Testis (tissue), 3 donors: ENCODE measurements around the gene RHOF. TPM values are rescaled to one million over a fixed set of nuclear protein-coding genes. Genes with fewer than 3 reads are reported as not detected.

Experiments
- DNase-seq: peaks from one replicate; pipeline ENCODE4 v3.0.0-alpha.2; 2019
- H3K27ac ChIP-seq, 2 donors: fragments of 200-600 bp; sonication (generic); one replicate each; pipeline ENCODE4 v1.5.1; 2019
- H3K27me3 ChIP-seq: fragments of 200-600 bp; sonication (generic); one replicate; pipeline ENCODE4 v1.5.1; 2019
- H3K36me3 ChIP-seq: fragments of 200-600 bp; sonication (generic); one replicate; pipeline ENCODE4 v1.5.1; 2017; ENCODE audit warnings: low read depth; ENCODE audit errors: missing control alignments
- H3K4me1 ChIP-seq: fragments of 200-600 bp; sonication (generic); one replicate; pipeline ENCODE4 v1.5.1; 2019
- H3K4me3 ChIP-seq, 2 donors: fragments of 200-600 bp; sonication (generic); one replicate each; pipeline ENCODE4 v1.5.1; 2017 to 2019
- H3K9me3 ChIP-seq: fragments of 200-600 bp; sonication (generic); one replicate; pipeline ENCODE4 v1.5.1; 2017
- CTCF ChIP-seq, 3 experiments: fragments of 450-650 bp in 2 of 3; fragments of 200-600 bp in 1 of 3; sonication (generic) in 1 of 3; IDR thresholded peaks; one replicate each; pipeline ENCODE4 v1.5.1; 2016 to 2019; ENCODE audit warnings: antibody characterized with exemption in 3 of 3, mild to moderate bottlenecking in 2 of 3, moderate library complexity in 1 of 3
- POLR2A ChIP-seq: fragments of 450-650 bp; IDR thresholded peaks from one replicate; pipeline ENCODE4 v1.6.1; 2017; ENCODE audit warnings: antibody characterized with exemption, mild to moderate bottlenecking, moderate library complexity
- WGBS, 2 donors: methylation state at CpG; one replicate each; pipeline ENCODE4 v1.1.5; 2018; 5-methylcytosine and 5-hydroxymethylcytosine counted together
- intact Hi-C: fragments of 100-400 bp; cut with DNase I; formaldehyde crosslinking; loops from one replicate; pipeline ENCODE4 v1.15.1; 2023; ENCODE audit warnings: low total_unique reads
- polyA plus RNA-seq: library from polyadenylated mRNA; stranded (reverse); fragments of 350-450 nt; fragmentation: Illumina TruSeq; extraction: RNeasy Lipid Tissue Mini Kit (QIAGEN cat#74804); gene quantifications from one replicate; pipeline ENCODE4 v1.2.3, GENCODE V29; 2014; ENCODE audit warnings: low read depth, low replicate concordance; ENCODE audit not compliant: insufficient read depth
- total RNA-seq, 2 donors: library from RNA; depleted of rRNA; stranded (reverse); fragments of >200 nt; gene quantifications; one replicate each; pipeline ENCODE4 v1.2.3, GENCODE V29; 2016

The RHOF gene
- total and polyA plus RNA-seq, 3 donors from 2014 or later, result 16.9 to 20.5 (median 18.0) TPM

GRCh38 chr12:121837680-121838079, 44.2 kb upstream of the RHOF start:
- Histone ChIP-seq H3K4me3 (no peak overlapping the region), H3K4me1 (peaks cover 6% of the 10 kb centered on the region), H3K36me3 (no peaks in the 10 kb centered on the region), H3K27me3 (no peaks in the 10 kb centered on the region), H3K27ac (no peak overlapping the region), H3K9me3 (no peaks in the 10 kb centered on the region)
- no peak for DNase-seq
- 84 to 86% methylated on average over 4 of the region's 4 CpGs for WGBS, 2 donors
- intact Hi-C loops, result no loop called here
- TF ChIP-seq CTCF (IDR thresholded peaks at IDR 0.05), result no peak
- no peak for TF ChIP-seq POLR2A

GRCh38 chr12:121831571-121832245, 38.2 kb upstream of the RHOF start:
- intact Hi-C loops, result no loop called here
- H3K4me1 ChIP-seq, result no peaks in the 10 kb centered on the region
- no peaks in the 10 kb centered on the region for H3K36me3 ChIP-seq
- H3K27ac ChIP-seq, result no peak overlapping the region
- no peak for DNase-seq
- no peaks in the 10 kb centered on the region for H3K27me3 ChIP-seq
- H3K4me3 ChIP-seq, result no peak overlapping the region
- no peaks in the 10 kb centered on the region for H3K9me3 ChIP-seq
- WGBS, 2 donors, result 86 to 91% methylated on average over 19 of the region's 19 CpGs
- no peak for TF ChIP-seq CTCF (IDR thresholded peaks at IDR 0.05)
- TF ChIP-seq POLR2A, result no peak

GRCh38 chr12:121830588-121831265, 37.2 kb upstream of the RHOF start:
- Histone ChIP-seq H3K27me3 (no peaks in the 10 kb centered on the region), H3K9me3 (no peaks in the 10 kb centered on the region), H3K4me1 (no peaks in the 10 kb centered on the region), H3K36me3 (no peaks in the 10 kb centered on the region), H3K27ac (no peak overlapping the region), H3K4me3 (no peak overlapping the region)
- no peak for DNase-seq
- TF ChIP-seq POLR2A, result no peak
- TF ChIP-seq CTCF (IDR thresholded peaks at IDR 0.05), result no peak
- 87 to 91% methylated on average over 26 to 29 of the region's 29 CpGs for WGBS, 2 donors
- intact Hi-C loops, result no loop called here

GRCh38 chr12:121830134-121830533, 36.6 kb upstream of the RHOF start:
- Histone ChIP-seq H3K4me1 (no peaks in the 10 kb centered on the region), H3K36me3 (no peaks in the 10 kb centered on the region), H3K27ac (no peak overlapping the region), H3K4me3 (no peak overlapping the region), H3K27me3 (no peaks in the 10 kb centered on the region), H3K9me3 (no peaks in the 10 kb centered on the region)
- intact Hi-C loops, result no loop called here
- TF ChIP-seq POLR2A (no peak), CTCF (IDR thresholded peaks at IDR 0.05) (no peak)
- DNase-seq, result no peak
- WGBS, 2 donors, result 91 to 95% methylated on average over 14 to 23 of the region's 23 CpGs
